WTC11 (cell line): ENCODE results near the gene DDX39B.

Source experiments
- ATF2 ChIP-seq: sonication (generic); formaldehyde crosslinking; IDR thresholded peaks from 2 replicates; pipeline ENCODE4 v1.8.1; 2022; ENCODE audit warnings: low read depth, missing genetic modification reagents, borderline replicate concordance
- CBFB ChIP-seq: sonication (generic); formaldehyde crosslinking; IDR thresholded peaks from 2 replicates; pipeline ENCODE4 v1.8.1; 2022; ENCODE audit warnings: mild to moderate bottlenecking, low read depth, missing genetic modification reagents
- CTCF ChIP-seq: fragments of 200-600 bp; IDR thresholded peaks from 2 replicates; pipeline ENCODE4 v1.8.0; 2022; ENCODE audit warnings: antibody characterized with exemption
- ETV6 ChIP-seq: sonication (generic); formaldehyde crosslinking; IDR thresholded peaks from 2 replicates; pipeline ENCODE4 v1.8.1; 2022; ENCODE audit warnings: mild to moderate bottlenecking, missing genetic modification reagents
- FOXK1 ChIP-seq: sonication (generic); formaldehyde crosslinking; IDR thresholded peaks from 2 replicates; pipeline ENCODE4 v1.8.0; 2022; ENCODE audit warnings: mild to moderate bottlenecking, moderate library complexity, missing genetic modification reagents
- IRF1 ChIP-seq: sonication (generic); formaldehyde crosslinking; IDR thresholded peaks from 2 replicates; pipeline ENCODE4 v1.8.0; 2023; ENCODE audit warnings: missing genetic modification reagents
- IRF2 ChIP-seq: sonication (generic); formaldehyde crosslinking; IDR thresholded peaks from 2 replicates; pipeline ENCODE4 v1.8.0; 2022; ENCODE audit warnings: low read depth, missing genetic modification reagents, borderline replicate concordance
- SP1 ChIP-seq: sonication (generic); formaldehyde crosslinking; conservative IDR thresholded peaks from 2 replicates; pipeline ENCODE4 v1.8.1; 2022; ENCODE audit warnings: missing genetic modification reagents
- TEAD4 ChIP-seq: sonication (generic); formaldehyde crosslinking; IDR thresholded peaks from 2 replicates; pipeline ENCODE4 v1.8.0; 2022; ENCODE audit warnings: mild to moderate bottlenecking, missing genetic modification reagents

GRCh38 chr6:31585491-31585890, 43.7 kb upstream of the DDX39B start:
- TF ChIP-seq IRF2 (CRISPR knock-in tag): no peak
- TF ChIP-seq SP1 (CRISPR knock-in tag): no peak
- TF ChIP-seq CTCF: peak; percentile 54
- no peak for TF ChIP-seq FOXK1
- no peak for TF ChIP-seq TEAD4 (CRISPR knock-in tag)
- TF ChIP-seq CBFB (CRISPR knock-in tag): no peak
- TF ChIP-seq ATF2 (CRISPR knock-in tag): no peak
- no peak for TF ChIP-seq ETV6 (CRISPR knock-in tag)
- no peak for TF ChIP-seq IRF1 (CRISPR knock-in tag)
